ENCODE results near the gene UPK1A.

UPK1A gene

GRCh38 chr19:35633727-35634440, 32.4 kb upstream of the UPK1A start:
- H3K4me3 ChIP-seq (ENCODE audit: low read depth, low read length): no peak overlapping the region
- DNase-seq: no peak
- in situ Hi-C loops (cut with HindIII; ENCODE audit: low pct_ligation_motif_present, low sequenced_read_pairs): no loop called here
- H3K36me3 ChIP-seq (replicated peaks): peaks cover 71% of the 10 kb centered on the region
- no peaks in the 10 kb centered on the region for H3K27me3 ChIP-seq (replicated peaks)
- H3K27ac ChIP-seq: no peak overlapping the region
- TF ChIP-seq CTCF (IDR thresholded peaks at IDR 0.05; ENCODE audit: low read depth, low read length, missing control alignments): no peak

- Histone ChIP-seq H3K4me3 (ENCODE audit: low read depth, low read length) (no peak overlapping the region), H3K36me3 (replicated peaks) (peaks cover 57% of the 10 kb centered on the region), H3K27me3 (replicated peaks) (no peaks in the 10 kb centered on the region), H3K27ac (no peak overlapping the region)
- TF ChIP-seq CTCF (IDR thresholded peaks at IDR 0.05; ENCODE audit: low read depth, low read length, missing control alignments): no peak
- in situ Hi-C loops (cut with HindIII; ENCODE audit: low pct_ligation_motif_present, low sequenced_read_pairs): no loop called here
- DNase-seq: no peak
Observed at GRCh38 chr19:35636651-35637050, 29.7 kb upstream of the UPK1A start.

- H3K36me3 ChIP-seq (replicated peaks): peaks cover 51% of the 10 kb centered on the region
- in situ Hi-C loops (cut with HindIII; ENCODE audit: low pct_ligation_motif_present, low sequenced_read_pairs): no loop called here
Observed at GRCh38 chr19:35637165-35637564, 29.2 kb upstream of the UPK1A start.

GRCh38 chr19:35639321-35639639, 27.0 kb upstream of the UPK1A start:
- Histone ChIP-seq H3K36me3 (replicated peaks) (peaks cover 33% of the 10 kb centered on the region), H3K4me3 (ENCODE audit: low read depth, low read length) (no peak overlapping the region), H3K27ac (no peak overlapping the region), H3K27me3 (replicated peaks) (no peaks in the 10 kb centered on the region)
- no peak for TF ChIP-seq CTCF (IDR thresholded peaks at IDR 0.05; ENCODE audit: low read depth, low read length, missing control alignments)
- DNase-seq: no peak
- in situ Hi-C loops (cut with HindIII; ENCODE audit: low pct_ligation_motif_present, low sequenced_read_pairs): no loop called here

More at GRCh38 chr19:35637165-35637564, 29.2 kb upstream of the UPK1A start:
- Histone ChIP-seq H3K27ac (no peak overlapping the region), H3K27me3 (replicated peaks) (no peaks in the 10 kb centered on the region), H3K4me3 (ENCODE audit: low read depth, low read length) (no peak overlapping the region)
- TF ChIP-seq CTCF (IDR thresholded peaks at IDR 0.05; ENCODE audit: low read depth, low read length, missing control alignments): no peak
- no peak for DNase-seq

- Histone ChIP-seq H3K4me3 (ENCODE audit: low read depth, low read length) (no peak overlapping the region), H3K27ac (no peak overlapping the region), H3K27me3 (replicated peaks) (no peaks in the 10 kb centered on the region), H3K36me3 (replicated peaks) (peaks cover 29% of the 10 kb centered on the region)
- DNase-seq: no peak
- in situ Hi-C loops (cut with HindIII; ENCODE audit: low pct_ligation_motif_present, low sequenced_read_pairs): no loop called here
- no peak for TF ChIP-seq CTCF (IDR thresholded peaks at IDR 0.05; ENCODE audit: low read depth, low read length, missing control alignments)
Observed at GRCh38 chr19:35639863-35640262, 26.5 kb upstream of the UPK1A start.

All from brain microvascular endothelial cell (primary cell).